ENCODE measurements around the gene TAF1L.
"Not testable (repeated sequence)": the region's sequence is repeated elsewhere in the genome, so short reads cannot be mapped to it uniquely, and the experiment has no call there.

The TAF1L gene

GRCh38 chr9:32635362-32635761, at the start of gene TAF1L:
Gene TAF1L (minus strand): TSS chr9:32635669. CDS start chr9:32635579, 90 bp downstream.
- DNase-seq (ENCODE audit: low read depth in 3 of 3) = no peak

GRCh38 chr9:32681751-32682150, 46.3 kb upstream of the TAF1L start:
- DNase-seq (ENCODE audit: low read depth in 3 of 3) = no peak

GRCh38 chr9:32677931-32678330, 42.5 kb upstream of the TAF1L start:
- DNase-seq (ENCODE audit: low read depth in 3 of 3) = no peak

- no peak for DNase-seq (ENCODE audit: low read depth in 3 of 3)
Measured at GRCh38 chr9:32672469-32672868, 37.0 kb upstream of the TAF1L start.

GRCh38 chr9:32671333-32671732, 35.9 kb upstream of the TAF1L start:
- no peak for DNase-seq (ENCODE audit: low read depth in 3 of 3)

GRCh38 chr9:32665101-32665500, 29.6 kb upstream of the TAF1L start:
- no peak for DNase-seq (ENCODE audit: low read depth in 3 of 3)

GRCh38 chr9:32663741-32664140, 28.3 kb upstream of the TAF1L start:
- DNase-seq (ENCODE audit: low read depth in 3 of 3) = no peak

- DNase-seq (ENCODE audit: low read depth in 3 of 3) = no peak
Measured at GRCh38 chr9:32647671-32648070, 12.2 kb upstream of the TAF1L start.

GRCh38 chr9:32644698-32645097, 9.2 kb upstream of the TAF1L start:
- no peak for DNase-seq (ENCODE audit: low read depth in 3 of 3)

- not testable (repeated sequence) for DNase-seq (ENCODE audit: low read depth in 3 of 3)
Measured at GRCh38 chr9:32633151-32633550, 2.3 kb downstream of the TAF1L start.

GRCh38 chr9:32631991-32632390, 3.5 kb downstream of the TAF1L start:
- DNase-seq (ENCODE audit: low read depth in 3 of 3) = no peak

GRCh38 chr9:32627394-32627954, 8.0 kb downstream of the TAF1L start:
- DNase-seq (ENCODE audit: low read depth in 3 of 3) = no peak

GRCh38 chr9:32625320-32625719, 10.1 kb downstream of the TAF1L start:
- no peak for DNase-seq (ENCODE audit: low read depth in 3 of 3)

GRCh38 chr9:32622948-32623347, 12.5 kb downstream of the TAF1L start:
- DNase-seq (ENCODE audit: low read depth in 3 of 3) = no peak

- no peak for DNase-seq (ENCODE audit: low read depth in 3 of 3)
Measured at GRCh38 chr9:32618261-32618660, 17.2 kb downstream of the TAF1L start.

GRCh38 chr9:32606811-32607210, 28.7 kb downstream of the TAF1L start:
- DNase-seq (ENCODE audit: low read depth in 3 of 3) = no peak

GRCh38 chr9:32603914-32604852, 31.3 kb downstream of the TAF1L start:
- no peak for DNase-seq (ENCODE audit: low read depth in 3 of 3)

GRCh38 chr9:32599021-32599420, 36.4 kb downstream of the TAF1L start:
- DNase-seq (ENCODE audit: low read depth in 3 of 3) = not testable (repeated sequence)

- no peak for DNase-seq (ENCODE audit: low read depth in 3 of 3)
Measured at GRCh38 chr9:32596936-32597335, 38.5 kb downstream of the TAF1L start.

- no peak for DNase-seq (ENCODE audit: low read depth in 3 of 3)
Measured at GRCh38 chr9:32596096-32596865, 39.2 kb downstream of the TAF1L start.

- DNase-seq (ENCODE audit: low read depth in 3 of 3) = no peak
Measured at GRCh38 chr9:32590898-32591297, 44.6 kb downstream of the TAF1L start.

- DNase-seq (ENCODE audit: low read depth in 3 of 3) = no peak
Measured at GRCh38 chr9:32590476-32590875, 45.0 kb downstream of the TAF1L start.
